Mesothelial cell of epicardium (in vitro differentiated cells): ENCODE results near the gene SLC25A25. TPM values are rescaled to one million over a fixed set of nuclear protein-coding genes. Genes with fewer than 3 reads are reported as not detected.

Source experiments
- DNase-seq, 2 experiments: peaks; one replicate each; pipeline ENCODE4 v3.0.0; 2021; ENCODE audit warnings: low spot score in 2 of 2; ENCODE audit not compliant: unreplicated experiment in 2 of 2
- H3K27ac Mint-ChIP-seq: 2 replicates; pipeline ENCODE4 v1.8.0; 2021; ENCODE audit warnings: mixed read lengths
- H3K27me3 Mint-ChIP-seq: 2 replicates; pipeline ENCODE4 v1.8.0; 2021; ENCODE audit warnings: low read depth, mixed read lengths
- H3K36me3 Mint-ChIP-seq: 2 replicates; pipeline ENCODE4 v1.8.0; 2021; ENCODE audit warnings: mixed read lengths
- H3K4me1 Mint-ChIP-seq: 2 replicates; pipeline ENCODE4 v1.8.0; 2021; ENCODE audit warnings: mixed read lengths
- H3K4me3 Mint-ChIP-seq: 2 replicates; pipeline ENCODE4 v1.8.0; 2021; ENCODE audit warnings: mild to moderate bottlenecking, moderate library complexity, mixed read lengths
- H3K9me3 Mint-ChIP-seq: 2 replicates; pipeline ENCODE4 v1.8.0; 2021; ENCODE audit warnings: mixed read lengths
- total RNA-seq: library from RNA; stranded (reverse); gene quantifications from 3 replicates; pipeline ENCODE4 v1.2.1, GENCODE V29; 2021
- TF ChIP-seq, protein P1 (sequence below): fragments of 200-600 bp; sonication (generic); IDR thresholded peaks from one replicate; pipeline ENCODE4 v1.5.0; 2021; ENCODE audit warnings: antibody characterized with exemption; ENCODE audit not compliant: unreplicated experiment

SLC25A25 gene
- total RNA-seq, 1 donor from 2014 or later = 26.2 TPM

DNA sequence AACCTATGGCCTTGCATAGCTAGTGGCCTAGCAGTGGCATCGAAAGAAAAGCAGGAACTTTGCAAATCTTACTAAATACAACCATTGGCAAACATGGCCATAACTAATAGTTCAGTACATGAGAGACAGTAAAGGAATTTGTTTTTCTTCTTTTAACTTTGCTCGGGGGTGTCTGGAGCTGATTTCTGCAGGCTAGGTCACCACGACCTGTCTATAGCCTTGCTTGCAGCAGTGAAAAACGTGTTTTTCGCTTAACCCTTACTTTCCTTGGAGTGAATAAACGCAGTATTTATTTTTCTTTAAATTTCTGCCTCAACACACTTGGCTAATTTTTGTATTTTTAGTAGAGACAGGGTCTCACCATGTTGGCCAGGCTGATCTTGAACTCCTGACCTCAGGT lies 20.8 kb upstream of the SLC25A25 start:
- Mint-ChIP-seq H3K4me1 (peaks cover 41% of the 10 kb centered on the region), H3K4me3 (no peak overlapping the region)
- DNase-seq = no peak

DNA sequence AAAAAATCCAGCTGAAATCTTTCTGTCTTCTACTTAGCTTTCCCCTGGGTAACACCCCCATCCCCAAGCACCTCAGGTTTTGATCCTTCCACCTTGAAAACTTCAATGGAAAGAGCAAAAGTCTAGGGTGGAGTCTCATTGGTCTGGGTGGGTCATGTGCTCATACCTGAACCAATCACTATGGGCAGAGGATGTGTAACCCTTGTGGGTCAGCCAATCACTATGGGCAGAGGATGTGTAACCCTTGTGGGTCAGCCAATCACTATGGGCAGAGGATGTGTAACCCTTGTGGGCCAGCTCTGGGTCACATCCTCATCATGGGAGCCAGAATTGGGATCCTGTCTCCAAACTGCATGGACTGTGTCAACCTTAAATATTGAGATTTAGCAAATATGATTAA lies 19.4 kb upstream of the SLC25A25 start:
- no peaks in the 10 kb centered on the region for H3K27me3 Mint-ChIP-seq
- peaks cover 38% of the 10 kb centered on the region for H3K4me1 Mint-ChIP-seq
- H3K27ac Mint-ChIP-seq = peak overlapping the region; percentile 69
- H3K9me3 Mint-ChIP-seq = no peaks in the 10 kb centered on the region
- no peak for DNase-seq
- no peaks in the 10 kb centered on the region for H3K36me3 Mint-ChIP-seq
- TF ChIP-seq, protein P1, sequence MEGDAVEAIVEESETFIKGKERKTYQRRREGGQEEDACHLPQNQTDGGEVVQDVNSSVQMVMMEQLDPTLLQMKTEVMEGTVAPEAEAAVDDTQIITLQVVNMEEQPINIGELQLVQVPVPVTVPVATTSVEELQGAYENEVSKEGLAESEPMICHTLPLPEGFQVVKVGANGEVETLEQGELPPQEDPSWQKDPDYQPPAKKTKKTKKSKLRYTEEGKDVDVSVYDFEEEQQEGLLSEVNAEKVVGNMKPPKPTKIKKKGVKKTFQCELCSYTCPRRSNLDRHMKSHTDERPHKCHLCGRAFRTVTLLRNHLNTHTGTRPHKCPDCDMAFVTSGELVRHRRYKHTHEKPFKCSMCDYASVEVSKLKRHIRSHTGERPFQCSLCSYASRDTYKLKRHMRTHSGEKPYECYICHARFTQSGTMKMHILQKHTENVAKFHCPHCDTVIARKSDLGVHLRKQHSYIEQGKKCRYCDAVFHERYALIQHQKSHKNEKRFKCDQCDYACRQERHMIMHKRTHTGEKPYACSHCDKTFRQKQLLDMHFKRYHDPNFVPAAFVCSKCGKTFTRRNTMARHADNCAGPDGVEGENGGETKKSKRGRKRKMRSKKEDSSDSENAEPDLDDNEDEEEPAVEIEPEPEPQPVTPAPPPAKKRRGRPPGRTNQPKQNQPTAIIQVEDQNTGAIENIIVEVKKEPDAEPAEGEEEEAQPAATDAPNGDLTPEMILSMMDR = no peak
- no peak overlapping the region for H3K4me3 Mint-ChIP-seq

More for the DNA sequence above, 20.8 kb upstream of the SLC25A25 start:
- H3K27me3 Mint-ChIP-seq = no peaks in the 10 kb centered on the region
- no peaks in the 10 kb centered on the region for H3K9me3 Mint-ChIP-seq
- TF ChIP-seq, protein P1 = no peak
- H3K36me3 Mint-ChIP-seq = no peaks in the 10 kb centered on the region
- H3K27ac Mint-ChIP-seq = peak overlapping the region; percentile 59

DNA sequence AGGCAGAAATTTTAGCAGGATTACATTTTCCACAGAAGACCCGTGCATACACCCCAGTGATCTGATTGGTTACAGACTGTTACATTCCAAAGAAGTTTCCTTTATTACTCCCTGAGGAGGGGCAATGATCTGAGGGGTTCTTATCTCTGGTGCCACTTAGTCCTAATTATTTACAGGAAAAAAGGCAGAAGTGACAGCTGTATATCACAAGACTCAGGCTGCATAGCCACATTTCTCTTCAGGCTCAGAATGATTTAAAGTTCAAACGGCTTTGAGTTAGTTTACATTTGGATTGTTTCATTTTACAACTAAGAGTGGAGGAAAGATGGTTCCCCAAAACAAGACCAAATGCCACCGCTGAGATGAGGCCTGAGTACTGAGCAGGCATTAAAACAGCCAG lies 18.2 kb upstream of the SLC25A25 start:
- Mint-ChIP-seq H3K9me3 (no peaks in the 10 kb centered on the region), H3K4me3 (no peak overlapping the region), H3K27me3 (no peaks in the 10 kb centered on the region), H3K4me1 (peaks cover 38% of the 10 kb centered on the region), H3K27ac (peak overlapping the region; percentile 93), H3K36me3 (no peaks in the 10 kb centered on the region)
- no peak for DNase-seq
- TF ChIP-seq, protein P1 = no peak

DNA sequence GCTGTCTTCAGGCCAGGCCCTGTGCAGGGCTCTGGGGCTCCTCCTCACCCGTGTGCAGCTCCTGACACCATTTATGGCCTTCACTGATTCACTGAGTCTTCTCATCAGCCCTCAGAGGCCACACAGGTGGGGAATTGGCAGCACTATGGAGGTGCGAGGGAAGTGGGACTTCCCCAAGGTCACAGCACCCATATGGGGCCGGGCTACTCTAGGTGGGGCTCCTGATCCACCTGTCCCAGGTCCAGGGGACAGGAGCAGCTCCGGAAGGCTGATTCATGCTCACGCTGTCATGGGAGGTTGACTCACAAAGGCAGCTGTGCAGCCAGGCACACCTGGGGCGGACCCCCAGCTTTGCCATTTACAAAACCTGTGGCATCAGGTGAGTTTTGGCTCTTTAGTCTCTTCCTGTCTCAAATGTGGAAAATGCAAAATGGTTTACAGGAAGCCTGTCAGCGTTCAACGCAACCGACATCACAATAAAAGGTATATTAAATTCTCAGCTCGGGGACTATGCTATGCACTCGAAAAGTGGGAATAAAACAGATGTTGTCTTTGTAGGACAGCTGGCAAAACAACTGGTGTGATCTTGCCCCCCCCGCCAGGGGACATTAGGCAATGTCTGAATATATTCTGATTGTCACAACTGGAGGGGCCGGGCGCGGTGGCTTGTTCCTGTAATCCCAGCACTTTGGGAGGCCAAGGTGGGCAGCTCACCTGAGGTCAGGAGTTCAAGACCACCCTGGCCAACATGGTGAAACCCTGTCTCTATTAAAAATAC lies 15.9 kb upstream of the SLC25A25 start:
- no peak for DNase-seq
- TF ChIP-seq, protein P1 = no peak
- Mint-ChIP-seq H3K27me3 (no peaks in the 10 kb centered on the region), H3K27ac (peak overlapping the region; percentile 53), H3K4me3 (no peak overlapping the region), H3K9me3 (no peaks in the 10 kb centered on the region), H3K4me1 (peaks cover 35% of the 10 kb centered on the region), H3K36me3 (no peaks in the 10 kb centered on the region)

DNA sequence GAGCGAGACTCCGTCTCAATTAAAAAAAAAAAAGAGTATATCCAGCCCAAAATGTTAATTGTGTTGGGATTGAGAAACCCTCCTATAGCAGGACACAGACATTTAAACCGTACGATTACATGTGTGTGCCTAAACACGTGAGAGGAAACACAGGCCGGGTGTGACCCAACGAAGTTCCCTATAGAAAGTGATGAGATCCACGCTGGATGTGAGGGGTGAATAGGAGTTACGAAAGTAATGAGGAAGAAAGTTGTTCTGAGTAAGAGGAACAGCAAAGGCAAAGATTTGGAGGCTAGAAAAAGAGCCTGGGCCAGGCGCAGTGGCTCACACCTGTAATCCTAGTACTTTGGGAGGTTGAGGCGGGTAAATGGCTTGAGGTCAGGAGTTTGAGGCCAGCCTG lies 14.5 kb upstream of the SLC25A25 start:
- Mint-ChIP-seq H3K36me3 (no peaks in the 10 kb centered on the region), H3K27ac (no peak overlapping the region), H3K27me3 (no peaks in the 10 kb centered on the region), H3K4me3 (no peak overlapping the region), H3K9me3 (no peaks in the 10 kb centered on the region), H3K4me1 (peaks cover 36% of the 10 kb centered on the region)
- TF ChIP-seq, protein P1 = no peak
- no peak for DNase-seq

DNA sequence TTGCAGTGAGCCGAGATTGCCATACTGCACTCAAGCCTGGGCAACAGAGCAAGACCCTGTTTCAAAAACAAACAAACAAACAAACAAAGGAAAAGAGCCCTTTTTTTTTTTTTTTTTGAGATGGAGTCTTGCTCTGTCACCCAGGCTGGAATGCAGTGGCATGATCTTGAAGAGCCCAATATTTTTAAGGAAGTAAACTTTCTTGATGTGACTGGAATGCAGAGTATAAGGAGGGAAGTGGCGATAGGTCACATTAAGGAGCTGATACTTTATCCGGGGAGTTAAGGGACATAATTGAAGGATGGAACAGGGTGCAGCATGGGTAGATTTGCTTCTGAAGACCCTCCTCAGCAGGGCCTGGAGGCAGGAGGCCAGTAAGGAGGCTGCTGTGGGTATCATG lies 13.9 kb upstream of the SLC25A25 start:
- Mint-ChIP-seq H3K9me3 (no peaks in the 10 kb centered on the region), H3K36me3 (no peaks in the 10 kb centered on the region), H3K27me3 (no peaks in the 10 kb centered on the region), H3K4me3 (no peak overlapping the region), H3K4me1 (peaks cover 34% of the 10 kb centered on the region), H3K27ac (peak overlapping the region; percentile 4)
- DNase-seq = no peak
- TF ChIP-seq, protein P1 = no peak
